DND-41 (cell line): Measurements from ENCODE around the gene CATSPER3.

Source experiments
- ATAC-seq: fragments of 200-7000 bp; cut with Tn5 transposase; 3 replicates; pipeline ENCODE4 v1.9.1; 2021; ENCODE audit warnings: low read depth; ENCODE audit not compliant: insufficient read depth
- DNase-seq: peaks from one replicate; pipeline ENCODE4 v3.0.0-alpha.2; 2020
- H2AFZ ChIP-seq: 2 replicates; pipeline ENCODE4 v1.6.0; 2012; ENCODE audit warnings: low read depth, low read length
- H3K27ac ChIP-seq: 2 replicates; pipeline ENCODE4 v1.5.1; 2012; ENCODE audit warnings: low read length, inconsistent platforms
- H3K27me3 ChIP-seq: fragments of 200-600 bp; sonication (generic); 2 replicates; pipeline ENCODE4 v1.6.0; 2012; ENCODE audit warnings: low read length, mild to moderate bottlenecking, inconsistent platforms; ENCODE audit not compliant: insufficient read depth, poor library complexity
- H3K36me3 ChIP-seq: 2 replicates; pipeline ENCODE4 v1.5.1; 2012; ENCODE audit warnings: low read length, inconsistent platforms; ENCODE audit not compliant: insufficient read depth
- H3K4me1 ChIP-seq: 2 replicates; pipeline ENCODE4 v1.5.1; 2012; ENCODE audit warnings: mild to moderate bottlenecking, low read length; ENCODE audit not compliant: insufficient read depth
- H3K4me2 ChIP-seq: 2 replicates; pipeline ENCODE4 v1.6.0; 2012; ENCODE audit warnings: mild to moderate bottlenecking, moderate library complexity, low read length, inconsistent platforms; ENCODE audit not compliant: insufficient read depth
- H3K4me3 ChIP-seq, 2 experiments: fragments of 200-600 bp in 1 of 2; shearing (Covaris generic) in 1 of 2; 2 replicates each; pipeline ENCODE4 v1.5.1; 2012 to 2016; ENCODE audit warnings: inconsistent platforms in 2 of 2, low read length in 2 of 2, mild to moderate bottlenecking in 2 of 2, low read depth in 1 of 2, moderate library complexity in 1 of 2
- H3K79me2 ChIP-seq: 2 replicates; pipeline ENCODE4 v1.6.0; 2012; ENCODE audit warnings: low read length, inconsistent platforms; ENCODE audit not compliant: insufficient read depth
- H3K9ac ChIP-seq: 2 replicates; pipeline ENCODE4 v1.6.0; 2012; ENCODE audit warnings: low read depth, mild to moderate bottlenecking, inconsistent platforms, low read length, moderate library complexity
- H3K9me3 ChIP-seq: 2 replicates; pipeline ENCODE4 v1.5.1; 2012; ENCODE audit warnings: low read length, moderate library complexity, mild to moderate bottlenecking, inconsistent platforms; ENCODE audit not compliant: insufficient read depth, severe bottlenecking
- H4K20me1 ChIP-seq: 2 replicates; pipeline ENCODE4 v1.6.0; 2012; ENCODE audit warnings: low read length; ENCODE audit not compliant: insufficient read depth
- EZH2 ChIP-seq: IDR thresholded peaks from 3 replicates; pipeline ENCODE4 v1.6.1; 2012; ENCODE audit warnings: borderline replicate concordance, low read depth, mild to moderate bottlenecking, moderate library complexity, low read length, inconsistent platforms; ENCODE audit not compliant: severe bottlenecking
- TF ChIP-seq, protein P1 (sequence below): IDR thresholded peaks from 2 replicates; pipeline ENCODE4 v1.5.1; 2012; ENCODE audit warnings: borderline replicate concordance, low read length, moderate library complexity, mild to moderate bottlenecking; ENCODE audit not compliant: poor library complexity, severe bottlenecking; ENCODE audit errors: extremely low read depth

Gene CATSPER3

DNA sequence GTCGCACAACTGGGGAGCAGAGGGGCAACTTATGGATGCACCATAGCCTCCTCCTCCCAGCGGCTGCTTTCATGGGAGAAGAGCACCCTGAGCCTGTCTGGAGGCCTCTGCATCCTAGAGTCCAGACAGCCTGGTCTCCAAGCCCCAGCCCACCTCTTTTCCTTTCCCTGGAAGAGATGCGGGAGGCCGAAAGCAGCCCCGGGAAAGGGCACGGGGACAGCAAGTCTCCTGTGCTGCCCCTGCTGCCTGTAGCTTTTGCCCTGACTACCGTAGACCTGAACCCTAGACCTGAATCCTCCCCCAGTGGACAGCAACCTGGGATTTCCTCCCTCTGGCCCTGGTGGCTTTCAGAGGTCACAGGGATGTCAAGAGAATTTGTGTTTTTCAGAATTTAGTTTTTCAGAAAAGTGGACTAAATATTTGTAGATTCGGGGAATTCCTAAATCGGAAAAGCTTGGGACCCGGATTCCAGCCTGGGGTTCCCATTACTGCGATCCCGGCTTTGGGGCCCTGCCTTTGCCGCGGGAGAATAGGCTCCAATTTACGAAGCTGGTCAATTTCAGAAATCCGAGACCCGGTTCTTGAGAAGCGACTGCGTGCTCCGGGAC lies 70.6 kb downstream of the CATSPER3 start:
- Histone ChIP-seq H3K4me2 (no peak overlapping the region), H3K79me2 (peaks cover 4% of the 10 kb centered on the region), H3K27me3 (no peaks in the 10 kb centered on the region), H3K36me3 (no peaks in the 10 kb centered on the region; the same call in 1 of the 2 replicates), H2AFZ (no peak overlapping the region), H3K9ac (no peak overlapping the region), H4K20me1 (no peaks in the 10 kb centered on the region), H3K9me3 (no peaks in the 10 kb centered on the region), H3K27ac (no peak overlapping the region), H3K4me1 (peaks cover 9% of the 10 kb centered on the region), H3K4me3 (no peak overlapping the region)
- DNase-seq (no peak), ATAC-seq (no peak)
- TF ChIP-seq, protein P1, sequence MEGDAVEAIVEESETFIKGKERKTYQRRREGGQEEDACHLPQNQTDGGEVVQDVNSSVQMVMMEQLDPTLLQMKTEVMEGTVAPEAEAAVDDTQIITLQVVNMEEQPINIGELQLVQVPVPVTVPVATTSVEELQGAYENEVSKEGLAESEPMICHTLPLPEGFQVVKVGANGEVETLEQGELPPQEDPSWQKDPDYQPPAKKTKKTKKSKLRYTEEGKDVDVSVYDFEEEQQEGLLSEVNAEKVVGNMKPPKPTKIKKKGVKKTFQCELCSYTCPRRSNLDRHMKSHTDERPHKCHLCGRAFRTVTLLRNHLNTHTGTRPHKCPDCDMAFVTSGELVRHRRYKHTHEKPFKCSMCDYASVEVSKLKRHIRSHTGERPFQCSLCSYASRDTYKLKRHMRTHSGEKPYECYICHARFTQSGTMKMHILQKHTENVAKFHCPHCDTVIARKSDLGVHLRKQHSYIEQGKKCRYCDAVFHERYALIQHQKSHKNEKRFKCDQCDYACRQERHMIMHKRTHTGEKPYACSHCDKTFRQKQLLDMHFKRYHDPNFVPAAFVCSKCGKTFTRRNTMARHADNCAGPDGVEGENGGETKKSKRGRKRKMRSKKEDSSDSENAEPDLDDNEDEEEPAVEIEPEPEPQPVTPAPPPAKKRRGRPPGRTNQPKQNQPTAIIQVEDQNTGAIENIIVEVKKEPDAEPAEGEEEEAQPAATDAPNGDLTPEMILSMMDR: no peak
- TF ChIP-seq EZH2: no peak

DNA sequence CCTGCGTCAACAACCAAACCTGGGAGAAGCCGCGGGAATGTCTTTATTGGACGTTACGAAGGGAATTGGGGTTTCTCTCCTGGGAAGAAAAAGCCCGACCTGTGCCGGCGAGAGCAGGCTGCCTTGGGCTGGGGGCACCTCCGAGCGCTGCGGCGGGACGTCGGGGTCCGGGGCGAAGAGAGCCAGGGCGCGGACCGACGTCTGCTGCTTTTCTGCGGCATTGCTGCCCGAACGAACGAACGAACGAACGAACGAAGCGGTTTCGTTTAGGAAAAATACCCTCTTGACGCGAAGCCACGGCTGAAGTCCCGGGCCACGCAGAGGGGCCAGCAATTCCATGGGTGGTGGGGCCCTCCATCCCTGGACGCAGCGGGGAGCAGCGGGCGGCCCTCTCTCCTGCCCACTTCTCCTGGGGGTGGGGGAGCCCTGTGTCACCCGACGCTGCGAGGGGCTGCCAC lies 71.1 kb downstream of the CATSPER3 start:
- no peak for DNase-seq
- TF ChIP-seq, protein P1: no peak
- no peak for TF ChIP-seq EZH2
- Histone ChIP-seq H3K79me2 (no peaks in the 10 kb centered on the region), H4K20me1 (no peaks in the 10 kb centered on the region), H3K4me1 (peaks cover 8% of the 10 kb centered on the region), H3K9ac (no peak overlapping the region), H3K27me3 (no peaks in the 10 kb centered on the region), H3K4me2 (no peak overlapping the region), H3K9me3 (no peaks in the 10 kb centered on the region), H3K4me3 (no peak overlapping the region), H2AFZ (no peak overlapping the region), H3K27ac (no peak overlapping the region), H3K36me3 (no peaks in the 10 kb centered on the region; the same call in 1 of the 2 replicates)
- ATAC-seq: no peak

DNA sequence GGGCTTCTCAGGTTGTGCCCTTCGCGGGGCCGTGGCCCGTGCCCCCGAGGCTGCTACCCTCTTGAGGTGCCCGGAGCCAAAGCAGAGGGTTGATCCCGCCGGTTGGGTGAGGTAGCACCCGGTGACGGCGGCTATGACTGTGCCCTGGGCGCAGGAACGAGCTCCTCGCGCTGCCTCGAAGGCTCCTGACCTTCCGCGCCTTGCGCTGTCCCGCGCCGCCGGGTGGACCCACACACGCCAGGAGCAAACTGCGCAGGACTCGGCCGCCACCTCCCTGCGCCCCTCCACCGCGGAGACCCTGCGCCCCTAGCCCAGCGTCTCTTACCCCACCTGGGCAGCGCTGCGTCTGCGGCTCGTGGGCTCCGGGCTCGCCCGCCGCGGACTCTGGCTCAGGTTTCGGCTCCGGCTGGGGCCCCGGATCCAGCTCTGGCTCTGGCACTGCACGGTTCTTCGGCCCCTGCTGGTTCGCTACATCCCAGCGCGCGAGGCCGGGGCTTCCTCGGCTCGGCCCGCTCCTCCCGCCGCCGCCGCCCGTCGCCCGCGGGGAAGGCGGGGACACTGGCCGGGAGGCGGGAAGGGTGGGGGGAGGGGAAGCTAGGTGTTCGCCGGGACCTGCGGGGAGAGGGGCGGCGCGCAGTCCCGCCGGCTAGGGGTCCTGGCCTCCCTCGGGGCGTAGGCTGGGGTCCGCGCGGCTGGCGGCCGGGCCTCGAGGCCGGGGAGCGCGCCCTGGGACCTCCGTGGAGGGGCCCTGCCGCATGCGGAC lies 71.7 kb downstream of the CATSPER3 start:
- TF ChIP-seq EZH2: no peak
- Histone ChIP-seq H3K4me1 (peaks cover 6% of the 10 kb centered on the region), H3K36me3 (no peaks in the 10 kb centered on the region), H3K4me2 (no peak overlapping the region), H3K9me3 (no peaks in the 10 kb centered on the region), H3K79me2 (no peaks in the 10 kb centered on the region), H2AFZ (no peak overlapping the region), H3K27ac (no peak overlapping the region), H3K27me3 (no peaks in the 10 kb centered on the region), H3K4me3 (no peak overlapping the region), H4K20me1 (no peaks in the 10 kb centered on the region), H3K9ac (no peak overlapping the region)
- no peak for DNase-seq
- no peak for ATAC-seq

DNA sequence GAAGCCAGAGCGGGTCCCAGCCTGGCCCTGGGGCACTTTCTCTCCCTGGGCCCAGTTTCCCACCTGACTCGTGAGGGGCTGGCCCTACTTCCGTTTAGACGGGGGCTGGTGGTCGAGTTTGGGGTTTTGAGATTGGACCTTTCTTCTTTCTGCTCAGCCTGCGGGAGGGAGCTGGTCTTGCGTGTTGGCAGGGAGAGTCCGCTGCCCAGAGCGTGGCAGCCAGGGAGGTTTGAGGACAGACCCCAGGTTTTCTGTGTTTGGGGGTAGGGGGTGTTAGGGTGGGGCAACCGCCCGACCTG lies 72.3 kb downstream of the CATSPER3 start:
- Histone ChIP-seq H3K4me1 (peaks cover under 1% of the 10 kb centered on the region; the same call in 1 of the 2 replicates), H3K9ac (no peak overlapping the region), H4K20me1 (no peaks in the 10 kb centered on the region), H3K27me3 (no peaks in the 10 kb centered on the region), H3K27ac (no peak overlapping the region), H2AFZ (no peak overlapping the region), H3K79me2 (no peaks in the 10 kb centered on the region), H3K4me2 (no peak overlapping the region), H3K9me3 (no peaks in the 10 kb centered on the region), H3K36me3 (no peaks in the 10 kb centered on the region), H3K4me3 (no peak overlapping the region)
- no peak for TF ChIP-seq EZH2
- TF ChIP-seq, protein P1: no peak
- DNase-seq: no peak
- no peak for ATAC-seq
